Breast epithelium (tissue), 3 donors: ENCODE data around the gene TSEN54.

ENCODE experiments used
- POLR2A ChIP-seq: fragments of 450-650 bp; IDR thresholded peaks from one replicate; pipeline ENCODE4 v1.6.1; 2016; ENCODE audit warnings: antibody characterized with exemption, mild to moderate bottlenecking, moderate library complexity
- POLR2AphosphoS5 ChIP-seq, 3 donors: sonication (generic); formaldehyde crosslinking; IDR thresholded peaks; one replicate each; pipeline ENCODE4 v1.6.1; 2017; ENCODE audit warnings: antibody characterized with exemption in 3 of 3
- TF ChIP-seq, protein P1 (sequence below), 3 donors: fragments of 450-650 bp; IDR thresholded peaks; one replicate each; pipeline ENCODE4 v1.5.1; 2016 to 2017; ENCODE audit warnings: antibody characterized with exemption in 3 of 3, mild to moderate bottlenecking in 3 of 3, moderate library complexity in 3 of 3

DNA sequence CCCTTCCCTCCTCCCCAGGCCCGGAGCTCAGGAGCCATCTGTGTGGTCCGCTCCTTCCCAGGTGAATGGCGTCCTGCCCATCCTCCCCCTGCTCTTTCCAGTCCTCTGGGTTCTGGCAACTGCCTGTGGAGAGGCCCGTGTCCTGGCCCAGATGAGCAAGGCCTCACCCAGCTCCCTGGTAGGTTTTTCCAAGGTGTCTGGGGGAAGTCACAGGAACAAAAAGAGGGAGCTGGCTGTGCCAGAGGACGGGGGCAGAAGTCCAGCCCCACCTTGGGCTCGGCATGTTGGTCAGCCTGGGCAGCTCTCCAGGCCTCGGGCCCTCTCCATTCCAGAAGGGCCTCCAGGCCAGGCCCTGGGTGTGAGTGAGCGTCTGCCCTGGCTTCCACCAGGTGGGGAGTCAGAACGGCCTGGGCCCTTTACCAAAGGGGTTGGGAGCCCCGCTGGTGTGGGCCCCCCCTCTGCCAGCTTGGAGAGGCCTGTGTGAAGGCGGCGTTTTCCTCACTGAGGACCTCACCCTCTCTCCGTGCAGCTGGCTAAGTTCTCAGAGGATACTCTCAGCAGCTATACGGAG, 26.1 kb upstream of the TSEN54 start:
- TF ChIP-seq, protein P1, sequence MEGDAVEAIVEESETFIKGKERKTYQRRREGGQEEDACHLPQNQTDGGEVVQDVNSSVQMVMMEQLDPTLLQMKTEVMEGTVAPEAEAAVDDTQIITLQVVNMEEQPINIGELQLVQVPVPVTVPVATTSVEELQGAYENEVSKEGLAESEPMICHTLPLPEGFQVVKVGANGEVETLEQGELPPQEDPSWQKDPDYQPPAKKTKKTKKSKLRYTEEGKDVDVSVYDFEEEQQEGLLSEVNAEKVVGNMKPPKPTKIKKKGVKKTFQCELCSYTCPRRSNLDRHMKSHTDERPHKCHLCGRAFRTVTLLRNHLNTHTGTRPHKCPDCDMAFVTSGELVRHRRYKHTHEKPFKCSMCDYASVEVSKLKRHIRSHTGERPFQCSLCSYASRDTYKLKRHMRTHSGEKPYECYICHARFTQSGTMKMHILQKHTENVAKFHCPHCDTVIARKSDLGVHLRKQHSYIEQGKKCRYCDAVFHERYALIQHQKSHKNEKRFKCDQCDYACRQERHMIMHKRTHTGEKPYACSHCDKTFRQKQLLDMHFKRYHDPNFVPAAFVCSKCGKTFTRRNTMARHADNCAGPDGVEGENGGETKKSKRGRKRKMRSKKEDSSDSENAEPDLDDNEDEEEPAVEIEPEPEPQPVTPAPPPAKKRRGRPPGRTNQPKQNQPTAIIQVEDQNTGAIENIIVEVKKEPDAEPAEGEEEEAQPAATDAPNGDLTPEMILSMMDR (IDR thresholded peaks at IDR 0.05): no peak
- TF ChIP-seq POLR2A: no peak
- no peak for TF ChIP-seq POLR2AphosphoS5 (IDR thresholded peaks at IDR 0.05)
